NOMO-1 (cell line): ENCODE measurements around the gene CBY3.
A peak's percentile ranks its signal among the peaks of the same experiment; 100 is the strongest.
"Not testable (repeated sequence)": the region's sequence is repeated elsewhere in the genome, so short reads cannot be mapped to it uniquely, and the experiment has no call there.

Source experiments
- DNase-seq, 2 experiments: peaks; one replicate each; lab custom pipeline; 2025; ENCODE audit not compliant: unreplicated experiment in 2 of 2; lab: John Stamatoyannopoulos, UW

The CBY3 gene

GRCh38 chr5:179678223-179679013 lies 2.4 kb downstream of the CBY3 start:
- DNase-seq = peak; percentile 93 to 94

- peak; percentile 56 to 84 for DNase-seq
These were observed 12.4 kb downstream of the CBY3 start for GRCh38 chr5:179668391-179668790.

- DNase-seq = not testable (repeated sequence)
These were observed 19.2 kb downstream of the CBY3 start for GRCh38 chr5:179661647-179662046.

- DNase-seq = peak; percentile 40 to 58
These were observed 22.5 kb downstream of the CBY3 start for GRCh38 chr5:179658179-179658856.

- not testable (repeated sequence) for DNase-seq
These were observed 23.3 kb downstream of the CBY3 start for GRCh38 chr5:179657302-179658178.

GRCh38 chr5:179653135-179653534 lies 27.7 kb downstream of the CBY3 start:
- peak in 1 of 2 experiments; percentile 1 for DNase-seq

GRCh38 chr5:179650245-179650644 lies 30.6 kb downstream of the CBY3 start:
- not testable (repeated sequence) for DNase-seq

GRCh38 chr5:179649166-179649703 lies 31.6 kb downstream of the CBY3 start:
- not testable (repeated sequence) for DNase-seq

- no peak for DNase-seq
These were observed 32.4 kb downstream of the CBY3 start for GRCh38 chr5:179648410-179648809.

GRCh38 chr5:179644766-179645165 lies 36.1 kb downstream of the CBY3 start:
- not testable (repeated sequence) for DNase-seq

GRCh38 chr5:179643141-179643920 lies 37.5 kb downstream of the CBY3 start:
- not testable (repeated sequence) for DNase-seq

- not testable (repeated sequence) for DNase-seq
These were observed 38.2 kb downstream of the CBY3 start for GRCh38 chr5:179642626-179643025.

- DNase-seq = not testable (repeated sequence)
These were observed 39.1 kb downstream of the CBY3 start for GRCh38 chr5:179641745-179642144.

GRCh38 chr5:179639296-179639695 lies 41.5 kb downstream of the CBY3 start:
- not testable (repeated sequence) for DNase-seq

GRCh38 chr5:179634370-179635172 lies 46.3 kb downstream of the CBY3 start:
- DNase-seq = not testable (repeated sequence)

GRCh38 chr5:179633501-179634369 lies 47.1 kb downstream of the CBY3 start:
- DNase-seq = not testable (repeated sequence)
